Bronchial epithelial cell (primary cell): ENCODE measurements around the gene OTUD7B. TPM values are rescaled to one million over a fixed set of nuclear protein-coding genes. Genes with fewer than 3 reads are reported as not detected.
A peak's percentile ranks its signal among the peaks of the same experiment; 100 is the strongest.

Experiments
- DNase-seq: peaks from one replicate; pipeline ENCODE4 v3.0.0-alpha.2; 2010; ENCODE audit warnings: low read depth
- FAIRE-seq: peaks from 2 replicates; lab custom pipeline; 2011; peaks lifted over from hg19 to GRCh38; lab: Jason Lieb, UNC
- H3K27me3 ChIP-seq: 2 replicates; pipeline ENCODE4 v1.5.1; 2011; ENCODE audit warnings: low read length; ENCODE audit not compliant: control insufficient read depth, insufficient read depth
- H3K36me3 ChIP-seq: 2 replicates; pipeline ENCODE4 v1.5.1; 2011; ENCODE audit warnings: low read length; ENCODE audit not compliant: control insufficient read depth, insufficient read depth
- H3K4me3 ChIP-seq: 2 replicates; pipeline ENCODE4 v1.5.1; 2011; ENCODE audit warnings: mild to moderate bottlenecking, low read depth, low read length, control low read depth
- total RNA-seq: library from RNA; depleted of rRNA; stranded (reverse); fragments of >200 nt; gene quantifications from 2 replicates; pipeline ENCODE4 v1.2.1, GENCODE V29; 2014
- TF ChIP-seq, protein P1 (sequence below): IDR thresholded peaks from 2 replicates; pipeline ENCODE4 v1.5.1; 2011; ENCODE audit warnings: mild to moderate bottlenecking, moderate library complexity, low read length, control low read depth, inconsistent platforms; ENCODE audit not compliant: insufficient read depth, severe bottlenecking

The OTUD7B gene
- total RNA-seq, 1 donor from 2014 or later, result 15.3 TPM

DNA sequence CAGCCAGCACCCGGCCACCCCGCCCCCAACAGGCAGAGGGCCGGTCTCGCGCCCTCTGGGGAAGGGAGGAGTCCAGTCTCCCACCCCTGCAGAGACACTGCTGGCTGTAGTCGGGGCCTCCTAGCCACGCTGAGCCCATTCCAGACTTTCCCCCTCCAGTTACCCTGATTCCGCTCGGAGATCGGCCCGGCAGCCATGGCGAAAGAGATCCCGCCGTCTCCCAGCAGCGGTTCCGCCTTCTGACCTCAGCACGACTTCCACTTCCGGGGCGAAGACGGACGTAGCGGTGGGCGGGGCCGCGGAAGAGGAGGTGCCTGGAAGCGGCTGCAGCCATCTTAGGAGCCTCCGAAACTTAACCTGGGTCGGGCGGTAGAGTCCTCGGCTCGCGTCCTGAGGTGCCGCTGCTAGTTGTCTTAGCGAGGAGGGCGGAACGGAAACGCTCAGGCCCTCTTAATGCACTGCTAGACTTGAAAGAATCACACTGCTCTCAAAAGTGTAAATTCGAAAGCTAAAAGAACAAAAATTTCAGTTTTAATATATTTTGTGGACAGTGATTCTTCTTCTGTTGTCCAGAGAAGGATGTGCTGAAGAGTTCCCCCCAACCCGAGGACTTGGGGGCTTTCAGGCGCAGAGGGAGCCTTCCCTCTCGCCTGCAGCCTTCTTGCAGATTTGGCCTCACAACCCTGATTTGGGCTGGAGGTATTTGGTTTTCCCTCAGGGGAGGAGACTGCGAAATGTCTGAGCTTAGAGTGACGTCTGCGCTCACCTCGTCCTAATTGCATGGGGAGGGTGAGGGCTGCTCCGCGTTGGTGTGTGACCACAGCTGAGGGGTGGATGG, 82.7 kb downstream of the OTUD7B start, which contains the start of gene SF3B4:
Gene SF3B4 (minus strand): TSS at position 241 of the 838 bp plus-strand sequence. CDS start 44 bp downstream, at position 197.
- Histone ChIP-seq H3K36me3 (peaks cover 19% of the 10 kb centered on the region), H3K27me3 (no peaks in the 10 kb centered on the region), H3K4me3 (peak within 1 kb of the TSS; percentile 53)
- FAIRE-seq, result no peak
- peak; percentile 84 for DNase-seq
- TF ChIP-seq, protein P1, sequence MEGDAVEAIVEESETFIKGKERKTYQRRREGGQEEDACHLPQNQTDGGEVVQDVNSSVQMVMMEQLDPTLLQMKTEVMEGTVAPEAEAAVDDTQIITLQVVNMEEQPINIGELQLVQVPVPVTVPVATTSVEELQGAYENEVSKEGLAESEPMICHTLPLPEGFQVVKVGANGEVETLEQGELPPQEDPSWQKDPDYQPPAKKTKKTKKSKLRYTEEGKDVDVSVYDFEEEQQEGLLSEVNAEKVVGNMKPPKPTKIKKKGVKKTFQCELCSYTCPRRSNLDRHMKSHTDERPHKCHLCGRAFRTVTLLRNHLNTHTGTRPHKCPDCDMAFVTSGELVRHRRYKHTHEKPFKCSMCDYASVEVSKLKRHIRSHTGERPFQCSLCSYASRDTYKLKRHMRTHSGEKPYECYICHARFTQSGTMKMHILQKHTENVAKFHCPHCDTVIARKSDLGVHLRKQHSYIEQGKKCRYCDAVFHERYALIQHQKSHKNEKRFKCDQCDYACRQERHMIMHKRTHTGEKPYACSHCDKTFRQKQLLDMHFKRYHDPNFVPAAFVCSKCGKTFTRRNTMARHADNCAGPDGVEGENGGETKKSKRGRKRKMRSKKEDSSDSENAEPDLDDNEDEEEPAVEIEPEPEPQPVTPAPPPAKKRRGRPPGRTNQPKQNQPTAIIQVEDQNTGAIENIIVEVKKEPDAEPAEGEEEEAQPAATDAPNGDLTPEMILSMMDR, result no peak

GRCh38 chr1:149927056-149927562, 83.4 kb downstream of the OTUD7B start:
- TF ChIP-seq, protein P1, result no peak
- peak overlapping the region; percentile 53 for H3K4me3 ChIP-seq
- peak; percentile 9 for DNase-seq
- no peaks in the 10 kb centered on the region for H3K27me3 ChIP-seq
- no peak for FAIRE-seq
- H3K36me3 ChIP-seq, result peaks cover 19% of the 10 kb centered on the region

DNA sequence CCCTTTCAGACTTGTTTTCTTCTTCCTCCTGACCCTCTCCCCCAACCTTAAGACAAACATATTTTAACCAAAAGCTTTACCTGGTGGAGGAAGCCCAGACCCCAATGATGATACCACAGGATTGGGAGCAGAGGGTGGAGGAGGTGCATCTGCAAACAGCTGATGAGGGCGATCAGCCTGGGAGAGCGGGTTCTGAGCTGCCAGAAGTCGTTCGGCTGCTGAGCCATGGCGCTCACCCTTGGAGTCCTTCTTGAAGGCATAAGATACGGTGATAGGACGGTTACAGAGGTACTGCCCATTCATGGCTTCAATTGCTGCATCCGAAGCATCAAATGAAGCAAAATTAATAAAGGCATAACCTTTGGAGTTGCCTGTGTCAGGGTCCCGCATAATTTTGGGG, 84.2 kb downstream of the OTUD7B start:
- DNase-seq, result no peak
- H3K36me3 ChIP-seq, result peaks cover 19% of the 10 kb centered on the region
- TF ChIP-seq, protein P1, result no peak
- H3K27me3 ChIP-seq, result no peaks in the 10 kb centered on the region
- no peak for FAIRE-seq
- H3K4me3 ChIP-seq, result no peak overlapping the region

- no peak for DNase-seq
- FAIRE-seq, result no peak
- Histone ChIP-seq H3K4me3 (no peak overlapping the region), H3K36me3 (peaks cover 19% of the 10 kb centered on the region), H3K27me3 (no peaks in the 10 kb centered on the region)
- TF ChIP-seq, protein P1, result no peak
These were observed 84.8 kb downstream of the OTUD7B start for GRCh38 chr1:149925751-149926150.

- FAIRE-seq (no peak), DNase-seq (no peak)
- H3K27me3 ChIP-seq, result no peaks in the 10 kb centered on the region
- H3K36me3 ChIP-seq, result peaks cover 19% of the 10 kb centered on the region
- H3K4me3 ChIP-seq, result no peak overlapping the region
- TF ChIP-seq, protein P1, result no peak
These were observed 85.2 kb downstream of the OTUD7B start for GRCh38 chr1:149925345-149925744.
